ENCODE data around the gene CREBBP.

- TF ChIP-seq JUN (IDR thresholded peaks at IDR 0.05; ENCODE audit: borderline replicate concordance, insufficient read depth, insufficient read length, low read depth) (no peak), CTCF (IDR thresholded peaks at IDR 0.05; ENCODE audit: extremely low read depth in 1 of 2, insufficient read depth in 1 of 2, low read depth in 1 of 2, low read length in 2 of 2) (no peak), POLR2A (IDR thresholded peaks at IDR 0.05; ENCODE audit: low read depth, low read length) (no peak), POLR2AphosphoS5 (IDR thresholded peaks at IDR 0.05; ENCODE audit: insufficient read depth, low read depth, low read length) (no peak), MAX (IDR thresholded peaks at IDR 0.05; ENCODE audit: insufficient read depth, insufficient read length) (no peak), EZH2 (IDR thresholded peaks at IDR 0.05; ENCODE audit: borderline replicate concordance, low read depth, low read length, severe bottlenecking) (no peak)
These were observed 151.1 kb downstream of the CREBBP start for GRCh38 chr16:3729161-3730112.

Measured in endothelial cell of umbilical vein (primary cell).